Fibroblast of skin of left biceps (primary cell): ENCODE data around the gene CXCR3.
"Not testable (repeated sequence)": the region's sequence is repeated elsewhere in the genome, so short reads cannot be mapped to it uniquely, and the experiment has no call there.

ENCODE experiments used
- DNase-seq, 2 experiments: peaks; one replicate each; pipeline ENCODE4 v3.0.0-alpha.2; 2013; ENCODE audit warnings: low read depth in 2 of 2

The CXCR3 gene

DNA sequence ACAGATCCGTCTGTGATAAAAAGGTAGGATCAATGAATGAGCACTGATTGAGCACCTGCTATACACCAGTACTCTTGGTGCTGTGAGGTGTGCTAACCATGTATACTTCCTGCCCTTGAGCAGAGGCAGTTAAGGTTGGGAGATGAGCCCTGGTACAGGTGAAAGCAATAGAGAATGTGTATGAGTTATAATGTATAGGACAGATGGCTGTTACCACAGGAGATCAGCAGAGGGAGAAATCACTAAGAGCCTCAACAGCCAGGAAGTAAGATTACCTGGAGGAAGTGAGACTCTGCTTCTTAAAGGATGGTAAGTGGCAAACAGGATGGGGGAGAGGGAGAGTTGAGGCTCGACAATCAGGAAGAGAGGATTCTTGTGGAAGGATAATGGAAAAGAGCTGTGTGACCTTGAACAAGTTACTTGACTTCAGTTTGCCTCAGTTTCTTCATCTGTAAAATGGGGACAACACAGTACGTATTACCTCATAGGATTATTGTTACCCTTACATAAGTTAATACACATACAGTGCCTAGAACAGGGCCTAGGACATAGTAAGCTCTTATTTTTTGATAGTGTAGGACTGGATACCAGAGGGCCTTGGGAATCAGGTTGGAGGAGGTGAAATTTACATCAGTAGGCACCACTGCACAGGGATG lies 9.1 kb downstream of the CXCR3 start:
- no peak for DNase-seq

- DNase-seq, result no peak
These were observed 10.8 kb downstream of the CXCR3 start for GRCh38 chrX:71607488-71607887.

GRCh38 chrX:71606536-71607216 lies 11.6 kb downstream of the CXCR3 start:
- no peak for DNase-seq

GRCh38 chrX:71604796-71605568 lies 13.3 kb downstream of the CXCR3 start:
- no peak for DNase-seq

DNA sequence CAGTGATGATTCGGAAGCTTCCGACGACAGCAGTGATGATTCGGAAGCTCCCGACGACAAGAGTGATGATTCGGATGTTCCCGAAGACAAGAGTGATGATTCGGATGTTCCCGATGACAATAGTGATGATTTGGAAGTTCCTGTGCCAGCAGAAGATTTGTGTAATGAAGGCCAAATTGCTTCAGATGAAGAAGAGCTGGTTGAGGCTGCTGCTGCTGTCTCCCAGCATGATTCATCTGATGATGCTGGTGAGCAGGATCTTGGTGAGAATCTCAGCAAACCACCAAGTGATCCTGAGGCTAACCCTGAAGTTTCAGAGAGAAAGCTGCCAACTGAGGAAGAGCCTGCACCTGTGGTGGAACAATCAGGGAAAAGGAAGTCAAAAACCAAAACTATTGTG lies 14.2 kb downstream of the CXCR3 start:
- DNase-seq, result no peak

GRCh38 chrX:71603618-71604017 lies 14.7 kb downstream of the CXCR3 start:
- DNase-seq, result no peak

GRCh38 chrX:71599965-71600364 lies 18.3 kb downstream of the CXCR3 start:
- no peak for DNase-seq

DNA sequence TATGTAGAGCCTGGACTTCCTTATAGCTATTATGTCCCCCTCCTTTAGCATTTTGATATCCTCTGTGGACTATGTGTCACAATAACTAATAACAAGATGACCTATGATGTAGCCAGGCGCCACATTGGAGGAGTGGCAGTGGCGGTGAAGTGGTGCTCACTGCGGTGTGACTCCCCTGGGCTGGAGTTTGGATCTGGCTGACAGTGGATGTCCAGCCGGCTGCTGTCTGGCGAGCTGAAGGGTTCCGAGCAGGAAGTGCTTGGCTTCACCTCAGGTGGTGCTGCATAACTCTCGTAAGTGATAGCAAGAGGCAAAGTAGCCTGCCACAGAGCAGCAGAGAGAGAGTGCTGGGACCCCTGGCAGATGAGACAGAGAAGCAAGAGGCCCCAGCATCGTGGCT lies 25.1 kb downstream of the CXCR3 start:
- not testable (repeated sequence) for DNase-seq

DNA sequence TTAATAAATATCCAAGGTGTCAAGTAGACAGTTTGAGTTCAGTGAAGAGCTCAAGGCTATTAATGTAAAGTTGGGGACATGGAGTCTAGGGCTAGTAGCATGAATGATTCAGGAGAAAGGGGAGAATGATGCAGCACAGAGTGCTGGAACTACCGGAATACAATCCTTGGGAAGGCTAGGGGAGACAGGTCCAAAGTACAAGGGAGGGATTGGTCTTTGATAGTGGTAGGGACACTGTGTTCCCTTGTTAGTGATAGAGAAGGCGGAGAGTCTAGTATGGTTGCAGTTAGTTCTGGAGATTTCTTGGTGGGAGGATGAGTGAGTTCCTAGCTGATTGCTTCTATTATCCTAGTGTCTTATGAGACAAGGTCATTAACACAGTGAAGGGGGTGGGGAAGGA lies 31.4 kb downstream of the CXCR3 start:
- DNase-seq, result no peak

- DNase-seq, result no peak
These were observed 37.1 kb downstream of the CXCR3 start for GRCh38 chrX:71581210-71581609.

DNA sequence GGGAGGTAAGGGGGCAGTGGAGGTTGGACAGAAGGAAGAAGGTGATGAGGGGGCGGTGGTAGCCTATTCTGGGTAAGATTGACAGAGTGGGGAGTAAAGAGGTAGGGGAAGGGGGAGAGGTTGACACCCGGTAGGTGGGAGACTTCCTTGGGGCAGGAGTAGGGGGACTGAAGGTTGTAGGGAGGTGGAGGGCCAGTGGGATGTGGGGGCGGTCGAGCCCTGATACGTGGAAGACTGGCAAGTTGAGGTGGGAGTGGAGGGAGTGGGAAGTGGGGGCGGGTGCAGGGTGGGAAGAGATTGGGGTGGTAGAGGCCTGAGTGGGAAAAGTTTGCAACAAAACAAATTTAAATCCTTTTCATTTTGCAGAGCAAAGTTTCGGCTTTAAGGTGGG lies 38.3 kb downstream of the CXCR3 start:
- no peak for DNase-seq

DNA sequence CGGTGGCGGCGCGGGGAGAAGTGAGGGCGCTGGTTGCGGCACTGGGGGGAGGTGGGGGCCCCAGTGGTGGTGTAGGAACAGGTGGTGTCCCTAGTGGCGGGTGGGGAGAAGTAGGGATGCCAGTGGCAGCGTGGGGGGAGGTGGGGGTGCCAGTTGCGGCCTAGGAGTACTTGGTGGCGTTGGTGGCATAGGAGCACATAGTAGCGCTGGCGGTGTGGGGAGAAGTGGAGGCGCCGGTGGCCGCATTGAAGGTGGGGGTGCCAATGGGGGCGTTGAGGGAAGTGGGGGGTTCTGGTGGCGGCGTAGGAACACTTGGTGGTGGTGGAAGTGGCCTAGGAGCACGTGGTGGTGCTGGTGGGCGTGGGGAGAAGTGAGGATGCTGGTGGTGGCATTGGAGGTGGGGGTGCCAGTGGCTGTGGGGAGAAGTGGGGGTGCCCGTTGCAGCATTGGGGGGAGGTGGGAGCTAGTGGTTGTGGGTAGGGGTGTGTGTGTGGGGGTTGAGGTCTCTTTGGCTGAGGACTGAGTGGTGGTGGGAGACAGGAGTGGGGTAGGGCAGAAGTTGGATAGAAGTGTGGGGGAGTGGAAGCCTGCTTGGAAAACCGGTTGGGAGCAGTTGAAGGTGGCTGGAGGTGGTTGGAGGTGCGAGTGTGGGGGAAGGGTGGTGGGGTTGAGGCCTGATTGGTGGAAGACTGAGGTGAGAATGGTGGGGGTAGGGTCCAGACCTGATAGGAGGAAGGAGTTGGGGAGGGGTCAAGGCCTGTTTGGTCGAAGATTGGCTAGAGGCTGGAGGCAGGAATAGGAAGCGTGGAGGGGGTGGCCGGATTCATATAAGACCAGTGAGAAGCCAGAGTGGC lies 38.9 kb downstream of the CXCR3 start:
- DNase-seq, result no peak

- DNase-seq, result no peak
These were observed 39.8 kb downstream of the CXCR3 start, which contains the start of gene GCNA for GRCh38 chrX:71578253-71579135. Gene GCNA, plus strand, starts transcription at chrX:71578437. Its CDS starts 2,385 bp downstream, at chrX:71580822.

- no peak for DNase-seq
These were observed 40.6 kb downstream of the CXCR3 start for GRCh38 chrX:71577682-71578081.

- DNase-seq, result no peak
These were observed 44.7 kb downstream of the CXCR3 start for GRCh38 chrX:71573590-71573989.

GRCh38 chrX:71571390-71571789 lies 46.9 kb downstream of the CXCR3 start:
- not testable (repeated sequence) for DNase-seq
